ENCODE results near the gene CDKL1. TPM values are rescaled to one million over a fixed set of nuclear protein-coding genes. Genes with fewer than 3 reads are reported as not detected.

CDKL1 gene
- total and polyA plus RNA-seq, 5 donors from 2014 or later: 2.9 to 6.5 (median 4.9) TPM

DNA sequence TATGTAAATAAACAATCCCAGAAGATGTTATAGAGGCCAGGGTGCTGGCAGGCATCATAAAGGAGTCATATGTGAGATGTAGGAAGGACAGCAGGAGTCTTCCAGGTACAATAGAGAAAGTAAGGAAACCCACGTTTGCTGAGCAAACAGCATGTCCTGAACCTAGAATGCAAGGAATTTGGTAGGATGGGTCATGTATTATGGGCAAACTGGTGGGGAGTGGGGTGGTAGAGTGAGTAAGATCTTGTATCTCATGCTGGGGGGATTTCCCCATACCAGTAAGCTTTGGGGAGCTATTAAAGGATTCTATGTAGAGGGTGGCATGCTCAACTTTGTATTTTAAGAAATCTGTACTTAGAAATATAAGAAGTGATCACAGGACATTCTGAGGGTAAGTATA is 41.0 kb downstream of the CDKL1 start:
- no peaks in the 10 kb centered on the region for H3K9me3 ChIP-seq (ENCODE audit: control insufficient read depth in 2 of 2, low read length in 2 of 2)
- H3K4me1 ChIP-seq (ENCODE audit: control insufficient read depth, insufficient read depth, low read length, poor library complexity, severe bottlenecking): no peaks in the 10 kb centered on the region
- ATAC-seq (ENCODE audit: low read depth in 2 of 2) (no peak), DNase-seq (no peak)
- Mint-ChIP-seq H3K27me3 (no peaks in the 10 kb centered on the region), H3K27ac (no peak overlapping the region), H3K4me1 (peaks cover 5 to 22% (median 13%) of the 10 kb centered on the region in 4 donors), H3K9me3 (peaks cover 0 to 3% (median 0%) of the 10 kb centered on the region in 7 donors), H3K4me3 (no peak overlapping the region), H3K36me3 (peaks cover 38% of the 10 kb centered on the region)
- H3K27ac ChIP-seq (ENCODE audit: insufficient read depth, low read length, poor library complexity, severe bottlenecking): no peak overlapping the region
- peaks cover 14% of the 10 kb centered on the region for H3K36me3 ChIP-seq (ENCODE audit: control insufficient read depth, insufficient read depth, low read length)
- H3K4me3 ChIP-seq (ENCODE audit: low read depth, low read length): no peak overlapping the region
- H3K27me3 ChIP-seq (ENCODE audit: control insufficient read depth, insufficient read depth, low read length): no peaks in the 10 kb centered on the region

DNA sequence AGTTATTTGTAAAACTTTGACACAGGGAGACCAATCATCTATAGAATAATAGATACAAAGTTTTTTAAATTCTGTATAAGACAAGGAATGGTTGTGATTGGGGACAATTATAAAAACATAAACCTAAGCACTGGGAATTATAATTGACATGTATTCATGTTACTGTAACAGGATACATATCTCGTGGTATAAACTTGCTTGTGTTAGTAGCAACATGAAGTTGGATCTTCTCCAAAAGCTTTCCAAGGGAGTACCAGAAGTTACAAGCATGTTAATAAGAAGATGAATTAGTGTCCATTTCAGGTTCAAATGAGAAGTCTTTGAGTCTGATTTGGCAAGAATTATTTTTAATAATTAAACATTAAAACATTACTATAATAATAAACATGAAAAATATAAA is 42.2 kb downstream of the CDKL1 start:
- Histone ChIP-seq H3K4me1 (ENCODE audit: control insufficient read depth, insufficient read depth, low read length, poor library complexity, severe bottlenecking) (no peaks in the 10 kb centered on the region), H3K27ac (ENCODE audit: insufficient read depth, low read length, poor library complexity, severe bottlenecking) (no peak overlapping the region), H3K27me3 (ENCODE audit: control insufficient read depth, insufficient read depth, low read length) (no peaks in the 10 kb centered on the region), H3K9me3 (ENCODE audit: control insufficient read depth in 2 of 2, low read length in 2 of 2) (no peaks in the 10 kb centered on the region), H3K4me3 (ENCODE audit: low read depth, low read length) (no peak overlapping the region), H3K36me3 (ENCODE audit: control insufficient read depth, insufficient read depth, low read length) (peaks cover 14% of the 10 kb centered on the region)
- Mint-ChIP-seq H3K27me3 (no peaks in the 10 kb centered on the region), H3K4me1 (peaks cover 0 to 15% (median 11%) of the 10 kb centered on the region in 4 donors), H3K4me3 (no peak overlapping the region), H3K36me3 (peaks cover 38% of the 10 kb centered on the region), H3K27ac (no peak overlapping the region), H3K9me3 (peaks cover 0 to 3% (median 0%) of the 10 kb centered on the region in 7 donors)
- DNase-seq (no peak), ATAC-seq (ENCODE audit: low read depth in 2 of 2) (no peak)

DNA sequence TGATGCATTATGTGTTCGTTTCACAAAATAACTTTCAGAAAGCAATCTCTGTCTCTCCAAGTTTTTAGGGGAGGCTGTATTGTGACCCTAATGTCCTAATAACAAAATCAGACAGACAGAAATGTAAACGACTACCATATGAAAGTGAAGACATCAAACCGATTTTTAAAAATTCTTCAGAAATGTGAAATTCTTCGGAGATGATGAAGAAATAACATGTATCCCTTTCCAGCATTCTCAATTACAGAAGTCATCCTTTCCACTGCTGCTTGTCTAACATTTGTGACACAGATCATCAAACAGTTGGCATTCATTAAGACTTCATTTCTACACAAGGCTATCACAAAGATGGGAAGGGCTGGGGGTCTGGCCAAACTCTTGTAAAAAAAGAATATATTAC is 43.6 kb downstream of the CDKL1 start:
- Histone ChIP-seq H3K4me1 (ENCODE audit: control insufficient read depth, insufficient read depth, low read length, poor library complexity, severe bottlenecking) (no peaks in the 10 kb centered on the region), H3K9me3 (ENCODE audit: control insufficient read depth in 2 of 2, low read length in 2 of 2) (no peaks in the 10 kb centered on the region), H3K27ac (ENCODE audit: insufficient read depth, low read length, poor library complexity, severe bottlenecking) (no peak overlapping the region), H3K27me3 (ENCODE audit: control insufficient read depth, insufficient read depth, low read length) (no peaks in the 10 kb centered on the region), H3K4me3 (ENCODE audit: low read depth, low read length) (no peak overlapping the region), H3K36me3 (ENCODE audit: control insufficient read depth, insufficient read depth, low read length) (peaks cover 12% of the 10 kb centered on the region)
- Mint-ChIP-seq H3K9me3 (peaks cover 0 to 3% (median 0%) of the 10 kb centered on the region in 7 donors), H3K4me3 (no peak overlapping the region), H3K27me3 (no peaks in the 10 kb centered on the region), H3K27ac (peak overlapping the region in 1 of 3 donors; percentile 47), H3K36me3 (peaks cover 31% of the 10 kb centered on the region), H3K4me1 (peaks cover 0 to 15% (median 11%) of the 10 kb centered on the region in 4 donors)
- no peak for ATAC-seq (ENCODE audit: low read depth in 2 of 2)
- no peak for DNase-seq

DNA sequence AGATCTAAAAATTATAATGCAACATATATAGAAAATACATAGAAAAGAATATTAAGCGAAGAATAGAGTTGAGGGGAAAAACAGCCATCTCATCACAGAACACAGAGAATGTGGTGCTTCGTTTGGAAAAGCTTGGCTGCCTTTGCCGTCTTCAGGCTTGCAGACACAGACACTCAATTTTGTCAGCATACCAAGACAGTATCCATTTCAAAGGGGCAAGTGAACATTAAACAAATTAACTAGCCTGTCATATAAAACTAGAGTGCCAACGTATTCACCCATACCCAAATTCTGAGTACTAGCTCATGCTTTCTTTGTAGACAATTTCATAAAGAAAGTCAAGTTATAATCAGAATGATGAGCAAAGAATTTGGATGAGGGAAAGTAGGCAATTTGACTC is 44.1 kb downstream of the CDKL1 start:
- H3K9me3 Mint-ChIP-seq: peaks cover 0 to 3% (median 0%) of the 10 kb centered on the region in 7 donors
- H3K4me1 ChIP-seq (ENCODE audit: control insufficient read depth, insufficient read depth, low read length, poor library complexity, severe bottlenecking): no peaks in the 10 kb centered on the region
- peaks cover 7% of the 10 kb centered on the region for H3K36me3 ChIP-seq (ENCODE audit: control insufficient read depth, insufficient read depth, low read length)
- no peak overlapping the region for H3K4me3 Mint-ChIP-seq
- DNase-seq (no peak), ATAC-seq (ENCODE audit: low read depth in 2 of 2) (no peak)
- H3K36me3 Mint-ChIP-seq: peaks cover 27% of the 10 kb centered on the region
- H3K4me3 ChIP-seq (ENCODE audit: low read depth, low read length): no peak overlapping the region
- no peak overlapping the region for H3K27ac ChIP-seq (ENCODE audit: insufficient read depth, low read length, poor library complexity, severe bottlenecking)
- H3K27me3 Mint-ChIP-seq: no peaks in the 10 kb centered on the region
- no peaks in the 10 kb centered on the region for H3K9me3 ChIP-seq (ENCODE audit: control insufficient read depth in 2 of 2, low read length in 2 of 2)
- H3K27ac Mint-ChIP-seq: peak overlapping the region in 1 of 3 donors; percentile 47
- no peaks in the 10 kb centered on the region for H3K27me3 ChIP-seq (ENCODE audit: control insufficient read depth, insufficient read depth, low read length)
- H3K4me1 Mint-ChIP-seq: peaks cover 0 to 16% (median 11%) of the 10 kb centered on the region in 4 donors

DNA sequence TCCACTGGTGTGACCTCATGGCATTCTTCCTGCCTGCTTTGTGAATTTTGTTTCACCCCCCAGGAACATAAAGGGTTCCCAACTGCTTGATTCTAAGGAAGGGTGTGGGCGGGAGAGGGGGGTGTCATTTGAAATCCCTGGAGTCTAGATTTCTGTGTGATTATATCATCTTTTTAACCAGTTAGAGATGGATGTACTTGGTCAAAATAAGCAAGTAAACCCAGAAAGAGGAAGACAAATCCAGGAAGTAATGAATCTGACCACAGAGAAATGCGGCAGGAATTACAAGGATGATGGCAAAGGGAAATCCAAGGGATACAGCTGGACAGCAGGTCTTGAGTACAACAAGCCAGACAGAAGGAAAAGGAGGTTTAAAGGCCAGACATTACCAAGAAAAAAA is 45.7 kb downstream of the CDKL1 start:
- no peak for DNase-seq
- H3K4me1 Mint-ChIP-seq: peaks cover 0 to 11% (median 2%) of the 10 kb centered on the region in 4 donors
- no peaks in the 10 kb centered on the region for H3K36me3 ChIP-seq (ENCODE audit: control insufficient read depth, insufficient read depth, low read length)
- H3K4me3 ChIP-seq (ENCODE audit: low read depth, low read length): no peak overlapping the region
- no peaks in the 10 kb centered on the region for H3K27me3 Mint-ChIP-seq
- peaks cover 13% of the 10 kb centered on the region for H3K36me3 Mint-ChIP-seq
- no peaks in the 10 kb centered on the region for H3K27me3 ChIP-seq (ENCODE audit: control insufficient read depth, insufficient read depth, low read length)
- H3K4me1 ChIP-seq (ENCODE audit: control insufficient read depth, insufficient read depth, low read length, poor library complexity, severe bottlenecking): no peaks in the 10 kb centered on the region
- H3K4me3 Mint-ChIP-seq: no peak overlapping the region
- no peak overlapping the region for H3K27ac ChIP-seq (ENCODE audit: insufficient read depth, low read length, poor library complexity, severe bottlenecking)
- peaks cover 0 to 1% (median 0%) of the 10 kb centered on the region in 7 donors for H3K9me3 Mint-ChIP-seq
- no peaks in the 10 kb centered on the region for H3K9me3 ChIP-seq (ENCODE audit: control insufficient read depth in 2 of 2, low read length in 2 of 2)
- no peak for ATAC-seq (ENCODE audit: low read depth in 2 of 2)
- H3K27ac Mint-ChIP-seq: no peak overlapping the region

DNA sequence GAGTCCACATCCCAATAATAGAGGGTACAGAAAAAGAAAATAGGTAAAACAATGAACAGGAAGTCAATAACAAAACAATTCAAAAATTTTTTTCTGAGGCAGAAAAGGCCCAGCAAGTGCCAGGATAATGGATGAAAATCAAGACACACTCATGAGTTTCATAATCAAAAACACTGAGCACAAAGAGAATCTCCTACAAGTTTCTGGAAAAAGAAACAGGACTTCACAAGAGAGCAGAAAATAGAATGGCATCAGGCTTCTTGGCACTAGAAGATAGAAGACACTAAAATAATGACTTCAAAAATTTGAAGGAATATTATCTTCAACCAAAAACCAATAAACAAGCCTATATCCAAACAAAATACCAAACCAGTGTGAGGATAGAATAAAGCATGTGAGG is 47.7 kb downstream of the CDKL1 start:
- DNase-seq: no peak
- peaks cover 6% of the 10 kb centered on the region for H3K36me3 Mint-ChIP-seq
- H3K9me3 Mint-ChIP-seq: peaks cover 0 to 1% (median 0%) of the 10 kb centered on the region in 7 donors
- H3K27ac Mint-ChIP-seq: no peak overlapping the region
- no peak overlapping the region for H3K27ac ChIP-seq (ENCODE audit: insufficient read depth, low read length, poor library complexity, severe bottlenecking)
- H3K27me3 Mint-ChIP-seq: no peaks in the 10 kb centered on the region
- ATAC-seq (ENCODE audit: low read depth in 2 of 2): no peak
- no peak overlapping the region for H3K4me3 ChIP-seq (ENCODE audit: low read depth, low read length)
- H3K27me3 ChIP-seq (ENCODE audit: control insufficient read depth, insufficient read depth, low read length): no peaks in the 10 kb centered on the region
- no peaks in the 10 kb centered on the region for H3K36me3 ChIP-seq (ENCODE audit: control insufficient read depth, insufficient read depth, low read length)
- H3K9me3 ChIP-seq (ENCODE audit: control insufficient read depth in 2 of 2, low read length in 2 of 2): no peaks in the 10 kb centered on the region
- H3K4me1 ChIP-seq (ENCODE audit: control insufficient read depth, insufficient read depth, low read length, poor library complexity, severe bottlenecking): no peaks in the 10 kb centered on the region
- peaks cover 0 to 10% (median 6%) of the 10 kb centered on the region in 4 donors for H3K4me1 Mint-ChIP-seq
- H3K4me3 Mint-ChIP-seq: no peak overlapping the region

DNA sequence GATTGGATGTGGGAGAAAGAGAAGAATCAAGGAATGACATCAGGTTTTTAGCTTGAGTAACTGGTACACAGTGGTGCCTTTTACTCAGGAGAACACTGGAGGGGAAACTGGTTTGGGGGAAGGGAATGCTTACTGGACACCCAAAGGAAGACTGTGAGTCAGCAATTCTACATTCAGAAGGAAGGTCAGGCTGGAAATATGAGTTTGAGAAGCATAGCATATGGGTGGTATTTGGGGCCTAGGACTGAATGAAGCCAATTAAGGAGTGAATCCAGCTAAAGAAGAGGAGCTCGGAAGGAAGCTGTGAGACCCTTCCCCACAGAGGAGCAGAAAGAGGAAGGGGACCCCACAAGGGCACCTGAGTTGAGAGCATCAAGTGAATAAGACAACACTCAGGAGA is 49.2 kb downstream of the CDKL1 start:
- Histone ChIP-seq H3K27ac (ENCODE audit: insufficient read depth, low read length, poor library complexity, severe bottlenecking) (no peak overlapping the region), H3K9me3 (ENCODE audit: control insufficient read depth in 2 of 2, low read length in 2 of 2) (no peaks in the 10 kb centered on the region), H3K27me3 (ENCODE audit: control insufficient read depth, insufficient read depth, low read length) (no peaks in the 10 kb centered on the region), H3K4me3 (ENCODE audit: low read depth, low read length) (no peak overlapping the region), H3K4me1 (ENCODE audit: control insufficient read depth, insufficient read depth, low read length, poor library complexity, severe bottlenecking) (no peaks in the 10 kb centered on the region), H3K36me3 (ENCODE audit: control insufficient read depth, insufficient read depth, low read length) (no peaks in the 10 kb centered on the region)
- Mint-ChIP-seq H3K27me3 (no peaks in the 10 kb centered on the region), H3K4me1 (peaks cover 0 to 19% (median 11%) of the 10 kb centered on the region in 4 donors), H3K36me3 (peaks cover 6% of the 10 kb centered on the region), H3K9me3 (peaks cover 0 to 1% (median 0%) of the 10 kb centered on the region in 7 donors), H3K4me3 (no peak overlapping the region), H3K27ac (peak overlapping the region in 1 of 3 donors; percentile 58)
- ATAC-seq (ENCODE audit: low read depth in 2 of 2): no peak
- no peak for DNase-seq

DNA sequence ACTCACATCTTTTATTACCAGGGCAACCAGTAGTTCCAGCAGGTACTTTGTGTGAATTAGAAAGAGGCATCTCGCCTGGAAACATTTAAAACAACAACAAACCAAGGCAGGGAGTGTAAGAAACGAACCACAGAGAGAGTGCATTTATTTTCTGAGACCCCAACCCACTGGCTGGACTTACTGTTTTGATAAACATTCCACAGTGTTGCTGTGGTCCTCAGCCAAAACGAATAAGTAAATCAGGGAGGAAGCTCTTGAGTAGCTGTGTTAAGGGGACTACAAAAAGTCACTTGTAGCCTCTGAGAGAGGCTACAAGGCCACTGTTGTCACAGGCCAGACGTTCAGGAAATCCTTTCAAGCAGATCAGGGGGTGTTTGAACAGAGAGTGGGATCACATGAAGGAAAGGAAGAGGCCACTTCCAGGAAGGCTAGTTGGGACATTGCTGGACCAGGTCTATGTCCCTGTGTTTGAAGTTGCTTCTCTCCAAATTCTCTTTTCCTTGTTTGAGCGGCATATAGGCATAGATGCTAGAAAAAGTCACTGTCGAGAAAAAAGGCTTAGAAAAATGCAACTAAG is 50.7 kb downstream of the CDKL1 start:
- Mint-ChIP-seq H3K27me3 (no peaks in the 10 kb centered on the region), H3K36me3 (peaks cover 6% of the 10 kb centered on the region), H3K4me1 (peaks cover 0 to 19% (median 12%) of the 10 kb centered on the region in 4 donors), H3K27ac (peak overlapping the region in 1 of 3 donors; percentile 15), H3K9me3 (peaks cover 0 to 1% (median 0%) of the 10 kb centered on the region in 7 donors), H3K4me3 (no peak overlapping the region)
- no peak for ATAC-seq (ENCODE audit: low read depth in 2 of 2)
- no peaks in the 10 kb centered on the region for H3K27me3 ChIP-seq (ENCODE audit: control insufficient read depth, insufficient read depth, low read length)
- no peak for DNase-seq
- H3K4me1 ChIP-seq (ENCODE audit: control insufficient read depth, insufficient read depth, low read length, poor library complexity, severe bottlenecking): no peaks in the 10 kb centered on the region
- no peak overlapping the region for H3K27ac ChIP-seq (ENCODE audit: insufficient read depth, low read length, poor library complexity, severe bottlenecking)
- H3K9me3 ChIP-seq (ENCODE audit: control insufficient read depth in 2 of 2, low read length in 2 of 2): no peaks in the 10 kb centered on the region
- peaks cover under 1% of the 10 kb centered on the region for H3K36me3 ChIP-seq (ENCODE audit: control insufficient read depth, insufficient read depth, low read length)
- H3K4me3 ChIP-seq (ENCODE audit: low read depth, low read length): no peak overlapping the region
